ENCODE measurements around the gene MAN1C1. TPM values are rescaled to one million over a fixed set of nuclear protein-coding genes. Genes with fewer than 3 reads are reported as not detected.
"Not testable (repeated sequence)": the region's sequence is repeated elsewhere in the genome, so short reads cannot be mapped to it uniquely, and the experiment has no call there.

MAN1C1 gene
- total RNA-seq, 2 experiments from 2014 or later: 3.7 to 4.4 TPM

- Mint-ChIP-seq H3K4me1 (ENCODE audit: low read depth) (peaks cover 9% of the 10 kb centered on the region), H3K36me3 (ENCODE audit: low read depth) (no peaks in the 10 kb centered on the region), H3K9me3 (no peaks in the 10 kb centered on the region), H3K27ac (no peak overlapping the region), H3K27me3 (no peaks in the 10 kb centered on the region), H3K4me3 (no peak overlapping the region)
- intact Hi-C loops (cut with micrococcal nuclease): no loop called here
- ChIA-PET CTCF (interaction anchor here (1.0 to 1.6 kb wide), 5 partner anchors 9 to 40 kb away, joined by 3 to 5 read pairs (median 3); no protein-coding TSS in a partner anchor), POLR2A (interaction anchor here (1.0 to 1.5 kb wide), 2 partner anchors 18 to 71 kb away, joined by 3 to 4 read pairs; no protein-coding TSS in a partner anchor)
- no peak for DNase-seq
- ATAC-seq: no peak
- TF ChIP-seq CTCF (IDR thresholded peaks at IDR 0.05): no peak
Observed at GRCh38 chr1:25590096-25590824, 26.3 kb upstream of the MAN1C1 start.

- ChIA-PET POLR2A (no interaction called here), CTCF (interaction anchor here (0.7 to 2.0 kb wide), 4 partner anchors 21 to 296 kb away, joined by 3 to 9 read pairs (median 4); no protein-coding TSS in a partner anchor)
- intact Hi-C loops (cut with micrococcal nuclease): no loop called here
- DNase-seq (no peak), ATAC-seq (no peak)
- Mint-ChIP-seq H3K27me3 (no peaks in the 10 kb centered on the region), H3K36me3 (ENCODE audit: low read depth) (no peaks in the 10 kb centered on the region), H3K4me1 (ENCODE audit: low read depth) (peaks cover 6% of the 10 kb centered on the region), H3K9me3 (no peaks in the 10 kb centered on the region), H3K4me3 (no peak overlapping the region), H3K27ac (no peak overlapping the region)
- TF ChIP-seq CTCF (IDR thresholded peaks at IDR 0.05): no peak
Observed at GRCh38 chr1:25593861-25594260, 22.7 kb upstream of the MAN1C1 start.

GRCh38 chr1:25594971-25595370, 21.6 kb upstream of the MAN1C1 start:
- DNase-seq (no peak), ATAC-seq (no peak)
- H3K9me3 Mint-ChIP-seq: no peaks in the 10 kb centered on the region
- no peaks in the 10 kb centered on the region for H3K36me3 Mint-ChIP-seq (ENCODE audit: low read depth)
- no peak for TF ChIP-seq CTCF (IDR thresholded peaks at IDR 0.05)
- no peak overlapping the region for H3K27ac Mint-ChIP-seq
- ChIA-PET POLR2A (no interaction called here), CTCF (interaction anchor here (0.9 to 2.0 kb wide), 3 partner anchors 20 to 216 kb away, joined by 3 to 4 read pairs (median 4); no protein-coding TSS in a partner anchor)
- H3K4me1 Mint-ChIP-seq (ENCODE audit: low read depth): peaks cover 6% of the 10 kb centered on the region
- H3K27me3 Mint-ChIP-seq: no peaks in the 10 kb centered on the region
- H3K4me3 Mint-ChIP-seq: no peak overlapping the region
- intact Hi-C loops (cut with micrococcal nuclease): no loop called here

- intact Hi-C loops (cut with micrococcal nuclease); H3K4me3 Mint-ChIP-seq; DNase-seq; H3K27me3 Mint-ChIP-seq; H3K4me1 Mint-ChIP-seq (ENCODE audit: low read depth); H3K36me3 Mint-ChIP-seq (ENCODE audit: low read depth); H3K9me3 Mint-ChIP-seq; H3K27ac Mint-ChIP-seq; ATAC-seq: not testable (repeated sequence)
- ChIA-PET CTCF (interaction anchor here (1.6 to 2.6 kb wide), 2 partner anchors 17 to 24 kb away, joined by 4 to 6 read pairs; no protein-coding TSS in a partner anchor), POLR2A (interaction anchor here (1.3 kb wide), 1 partner anchor 10 kb away, joined by 3 read pairs; no protein-coding TSS in a partner anchor)
Observed at GRCh38 chr1:25596641-25597040, 19.9 kb upstream of the MAN1C1 start.

- CTCF ChIA-PET: interaction anchor here (0.7 to 2.8 kb wide), 6 partner anchors 9 to 98 kb away, joined by 3 to 14 read pairs (median 7); no protein-coding TSS in a partner anchor
- no peak for DNase-seq
Observed at GRCh38 chr1:25598879-25599278, 17.7 kb upstream of the MAN1C1 start.

More at GRCh38 chr1:25598879-25599278, 17.7 kb upstream of the MAN1C1 start:
- Mint-ChIP-seq H3K27me3 (no peaks in the 10 kb centered on the region), H3K9me3 (no peaks in the 10 kb centered on the region), H3K4me3 (no peak overlapping the region), H3K4me1 (ENCODE audit: low read depth) (no peaks in the 10 kb centered on the region), H3K27ac (no peak overlapping the region), H3K36me3 (ENCODE audit: low read depth) (no peaks in the 10 kb centered on the region)
- intact Hi-C loops (cut with micrococcal nuclease): no loop called here
- no peak for TF ChIP-seq CTCF (IDR thresholded peaks at IDR 0.05)
- ATAC-seq: no peak
- POLR2A ChIA-PET: interaction anchor here (0.7 to 0.8 kb wide), 2 partner anchors 9 to 29 kb away, joined by 3 read pairs; no protein-coding TSS in a partner anchor
